Right lobe of liver (tissue), 4 donors: Measurements from ENCODE around the gene ERICH2.

ENCODE experiments used
- CTCF ChIP-seq, 4 donors: fragments of 200-600 bp in 3 of 4; fragments of 450-650 bp in 1 of 4; IDR thresholded peaks; one replicate each; pipeline versions ENCODE4 v1.5.1 to v1.8.0; 2016 to 2022; ENCODE audit warnings: antibody characterized with exemption in 4 of 4, mild to moderate bottlenecking in 2 of 4
- POLR2A ChIP-seq: fragments of 450-650 bp; IDR thresholded peaks from one replicate; pipeline ENCODE4 v1.6.1; 2017; ENCODE audit warnings: antibody characterized with exemption, mild to moderate bottlenecking
- donor health status: DM: no; HTN: no; CAD: no.
- donor health status: DM: no; HTN: no; CAD: no.
- donor health status: DM: no; HTN: yes; CAD: no.

DNA sequence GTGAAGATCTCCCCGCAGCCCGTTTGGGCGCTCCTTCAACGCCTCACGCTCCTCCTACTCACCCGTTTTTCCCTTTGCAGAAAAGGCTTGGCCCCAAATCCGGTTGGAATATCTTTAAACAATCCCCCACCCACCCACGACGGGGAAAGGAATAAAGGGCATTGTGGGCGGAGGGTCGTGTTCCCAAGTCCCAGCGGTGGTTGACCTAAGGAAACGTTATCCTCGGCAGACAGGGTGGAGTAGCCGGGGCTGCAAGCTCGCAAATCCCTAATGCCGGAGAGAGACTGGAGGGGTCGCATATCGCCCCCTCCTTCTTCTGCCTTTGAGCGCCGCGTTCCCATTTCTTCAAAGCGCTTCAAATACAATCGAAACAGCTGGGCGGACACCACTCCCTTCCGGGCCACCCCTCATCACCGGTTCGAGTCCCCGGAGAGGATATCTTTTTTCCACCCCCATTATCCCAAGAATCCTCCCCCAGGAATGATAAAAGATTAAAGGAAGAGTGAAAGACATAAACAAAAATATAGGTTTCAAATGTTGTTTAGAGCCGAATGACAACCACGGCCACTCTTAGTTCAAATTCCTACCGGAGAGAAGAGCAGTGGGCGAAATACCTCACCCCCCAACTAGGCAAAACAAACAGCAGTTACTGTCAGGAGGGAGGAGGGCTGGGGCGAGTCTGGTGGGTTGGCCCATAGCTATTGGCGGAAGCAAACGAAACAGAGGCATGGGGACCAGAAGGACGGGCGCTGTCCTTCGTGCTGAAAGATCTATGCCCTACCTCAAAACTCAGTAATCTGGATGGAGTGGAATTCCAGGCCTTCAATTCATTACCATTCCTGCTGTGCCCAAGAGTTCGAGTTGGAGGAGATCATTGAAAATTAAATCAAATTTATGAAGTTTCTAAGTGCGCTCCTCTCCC, 43.7 kb downstream of the ERICH2 start:
- TF ChIP-seq POLR2A (no peak), CTCF (IDR thresholded peaks at IDR 0.05) (no peak)
